PFSK-1 (cell line): ENCODE data around the gene CAMTA1.

ENCODE experiments used
- POLR2AphosphoS5 ChIP-seq: IDR thresholded peaks from 2 replicates; pipeline ENCODE4 v1.6.1; 2012; ENCODE audit warnings: low read depth, mild to moderate bottlenecking, control low read depth, low read length, moderate library complexity
- SIN3A ChIP-seq: IDR thresholded peaks from 2 replicates; pipeline ENCODE4 v1.6.1; 2012; ENCODE audit warnings: mild to moderate bottlenecking, low read length, moderate library complexity, borderline replicate concordance; ENCODE audit not compliant: insufficient read depth
- TAF1 ChIP-seq: IDR thresholded peaks from 2 replicates; pipeline ENCODE4 v1.6.1; 2012; ENCODE audit warnings: low read length, control low read depth, borderline replicate concordance; ENCODE audit not compliant: insufficient read depth

DNA sequence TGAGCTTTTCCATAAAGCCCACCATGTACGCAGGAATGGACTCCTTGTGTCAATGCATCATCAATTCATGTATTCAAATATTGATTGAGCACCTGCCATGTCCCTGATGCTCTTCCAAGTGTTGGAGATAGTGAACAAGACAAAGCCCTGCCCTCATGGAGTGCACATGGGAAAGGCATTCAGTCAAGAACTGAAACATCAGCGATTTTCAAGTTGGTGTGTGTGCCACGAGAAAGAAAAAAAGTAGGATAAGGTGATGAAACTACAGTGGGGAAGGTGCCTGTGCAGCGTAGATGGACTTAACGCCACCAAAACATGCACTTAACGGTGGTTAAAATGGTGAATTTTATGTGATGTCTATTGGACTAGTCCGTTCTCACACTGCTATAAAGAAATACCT lies 553.2 kb downstream of the CAMTA1 start:
- TF ChIP-seq POLR2AphosphoS5, result no peak
- no peak for TF ChIP-seq TAF1
- TF ChIP-seq SIN3A, result no peak
